Cardiac muscle cell (in vitro differentiated cells and primary cell): Measurements from ENCODE around the gene USP21. TPM values are rescaled to one million over a fixed set of nuclear protein-coding genes. Genes with fewer than 3 reads are reported as not detected.

Source experiments
- DNase-seq, 2 donors: peaks; one replicate each; pipeline versions ENCODE4 v3.0.0 to v3.0.0-alpha.2; 2010 to 2017; ENCODE audit warnings: low read depth in 1 of 2, low spot score in 1 of 2
- H3K27ac ChIP-seq: fragments of 200-600 bp; sonication (generic); 2 replicates; pipeline ENCODE4 v1.5.1; 2016
- H3K27me3 ChIP-seq: fragments of 200-600 bp; sonication (generic); 2 replicates; pipeline ENCODE4 v1.6.0; 2016; ENCODE audit warnings: control low read depth
- H3K36me3 ChIP-seq: fragments of 200-600 bp; sonication (generic); 2 replicates; pipeline ENCODE4 v1.5.1; 2016; ENCODE audit warnings: control low read depth
- H3K4me1 ChIP-seq: fragments of 200-600 bp; sonication (generic); 2 replicates; pipeline ENCODE4 v1.8.1; 2017; ENCODE audit warnings: low read depth, mild to moderate bottlenecking, mixed run types
- H3K4me3 ChIP-seq: fragments of 200-600 bp; sonication (generic); 2 replicates; pipeline ENCODE4 v1.5.1; 2016; ENCODE audit warnings: mild to moderate bottlenecking
- H3K9me3 ChIP-seq: fragments of 200-600 bp; sonication (generic); 2 replicates; pipeline ENCODE4 v1.5.1; 2017; ENCODE audit warnings: low read depth, mild to moderate bottlenecking, control low read depth
- polyA plus RNA-seq: library from polyadenylated mRNA; unstranded; fragments of >200 nt; fragmentation: Nextera tagmentation; extraction: Ambion mirVana; gene quantifications from 2 replicates; pipeline ENCODE4 v1.2.1, GENCODE V29; 2016
- total RNA-seq: library from RNA; depleted of rRNA; stranded (reverse); fragments of >200 nt; gene quantifications from 2 replicates; pipeline ENCODE4 v1.2.3, GENCODE V29; 2016
- TF ChIP-seq, protein P1 (sequence below): IDR thresholded peaks from 2 replicates; pipeline ENCODE4 v1.5.1; 2012; ENCODE audit warnings: low read depth, mild to moderate bottlenecking, low read length

The USP21 gene
- total and polyA plus RNA-seq, 2 experiments from 2014 or later, result 19.6 to 48.8 TPM

GRCh38 chr1:161185282-161185682, 26.0 kb downstream of the USP21 start:
- no peaks in the 10 kb centered on the region for H3K4me1 ChIP-seq
- no peak overlapping the region for H3K4me3 ChIP-seq
- no peaks in the 10 kb centered on the region for H3K36me3 ChIP-seq
- H3K27me3 ChIP-seq, result no peaks in the 10 kb centered on the region
- TF ChIP-seq, protein P1, sequence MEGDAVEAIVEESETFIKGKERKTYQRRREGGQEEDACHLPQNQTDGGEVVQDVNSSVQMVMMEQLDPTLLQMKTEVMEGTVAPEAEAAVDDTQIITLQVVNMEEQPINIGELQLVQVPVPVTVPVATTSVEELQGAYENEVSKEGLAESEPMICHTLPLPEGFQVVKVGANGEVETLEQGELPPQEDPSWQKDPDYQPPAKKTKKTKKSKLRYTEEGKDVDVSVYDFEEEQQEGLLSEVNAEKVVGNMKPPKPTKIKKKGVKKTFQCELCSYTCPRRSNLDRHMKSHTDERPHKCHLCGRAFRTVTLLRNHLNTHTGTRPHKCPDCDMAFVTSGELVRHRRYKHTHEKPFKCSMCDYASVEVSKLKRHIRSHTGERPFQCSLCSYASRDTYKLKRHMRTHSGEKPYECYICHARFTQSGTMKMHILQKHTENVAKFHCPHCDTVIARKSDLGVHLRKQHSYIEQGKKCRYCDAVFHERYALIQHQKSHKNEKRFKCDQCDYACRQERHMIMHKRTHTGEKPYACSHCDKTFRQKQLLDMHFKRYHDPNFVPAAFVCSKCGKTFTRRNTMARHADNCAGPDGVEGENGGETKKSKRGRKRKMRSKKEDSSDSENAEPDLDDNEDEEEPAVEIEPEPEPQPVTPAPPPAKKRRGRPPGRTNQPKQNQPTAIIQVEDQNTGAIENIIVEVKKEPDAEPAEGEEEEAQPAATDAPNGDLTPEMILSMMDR, result no peak
- H3K9me3 ChIP-seq, result no peaks in the 10 kb centered on the region
- H3K27ac ChIP-seq, result no peak overlapping the region
- DNase-seq, result peak in 1 of 2 donors; percentile 83

GRCh38 chr1:161185732-161186311, 26.5 kb downstream of the USP21 start:
- H3K27ac ChIP-seq, result no peak overlapping the region

DNA sequence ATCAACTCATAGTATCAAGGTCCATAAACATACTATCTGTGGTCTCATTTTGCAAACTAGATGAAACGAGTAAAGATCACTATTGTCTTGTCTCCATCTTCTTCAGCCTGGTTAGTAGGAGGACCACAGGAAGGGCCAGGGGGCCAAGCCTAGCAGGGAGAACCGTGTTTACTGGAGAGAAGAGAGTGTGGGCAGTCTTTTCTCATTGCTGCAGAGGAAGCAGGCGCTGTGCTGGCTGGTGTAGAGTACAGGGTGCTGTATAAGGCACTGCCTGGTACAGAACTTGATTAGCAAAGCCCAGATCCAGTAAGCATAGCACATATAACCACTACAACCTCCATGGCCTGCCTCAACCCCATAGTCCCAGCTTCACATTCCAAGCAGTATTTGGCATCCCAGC, 28.0 kb downstream of the USP21 start:
- DNase-seq, result no peak
- H3K27ac ChIP-seq, result no peak overlapping the region
- H3K4me1 ChIP-seq, result no peaks in the 10 kb centered on the region
- no peaks in the 10 kb centered on the region for H3K9me3 ChIP-seq
- no peak overlapping the region for H3K4me3 ChIP-seq
- no peaks in the 10 kb centered on the region for H3K36me3 ChIP-seq
- no peaks in the 10 kb centered on the region for H3K27me3 ChIP-seq
- TF ChIP-seq, protein P1, result no peak

More at GRCh38 chr1:161185732-161186311, 26.5 kb downstream of the USP21 start:
- Histone ChIP-seq H3K4me1 (no peaks in the 10 kb centered on the region), H3K4me3 (no peak overlapping the region), H3K9me3 (no peaks in the 10 kb centered on the region), H3K27me3 (no peaks in the 10 kb centered on the region), H3K36me3 (no peaks in the 10 kb centered on the region)
- no peak for DNase-seq
- TF ChIP-seq, protein P1, result no peak

DNA sequence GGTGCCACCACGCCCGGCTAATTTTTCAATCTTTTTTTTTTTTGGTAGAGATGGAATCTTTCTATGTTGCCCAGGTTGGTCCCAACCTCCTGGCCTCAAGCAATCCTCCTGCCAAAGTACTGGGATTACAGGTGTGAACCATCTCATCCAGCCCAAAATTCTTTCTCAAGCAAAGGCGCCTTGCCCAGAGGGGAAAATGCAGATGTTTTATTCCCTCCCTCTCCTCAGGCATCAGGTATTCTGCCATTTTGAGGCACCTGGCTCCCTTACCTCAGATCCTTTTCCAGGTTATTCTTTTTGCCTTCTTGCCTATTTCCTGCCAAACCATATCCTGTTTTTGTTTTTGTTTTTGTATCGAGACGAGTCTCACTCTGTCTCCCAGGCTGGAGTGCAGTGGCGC, 29.1 kb downstream of the USP21 start:
- no peak for DNase-seq
- Histone ChIP-seq H3K27me3 (no peaks in the 10 kb centered on the region), H3K4me1 (no peaks in the 10 kb centered on the region), H3K27ac (no peak overlapping the region), H3K9me3 (no peaks in the 10 kb centered on the region), H3K36me3 (no peaks in the 10 kb centered on the region), H3K4me3 (no peak overlapping the region)
- TF ChIP-seq, protein P1, result no peak

DNA sequence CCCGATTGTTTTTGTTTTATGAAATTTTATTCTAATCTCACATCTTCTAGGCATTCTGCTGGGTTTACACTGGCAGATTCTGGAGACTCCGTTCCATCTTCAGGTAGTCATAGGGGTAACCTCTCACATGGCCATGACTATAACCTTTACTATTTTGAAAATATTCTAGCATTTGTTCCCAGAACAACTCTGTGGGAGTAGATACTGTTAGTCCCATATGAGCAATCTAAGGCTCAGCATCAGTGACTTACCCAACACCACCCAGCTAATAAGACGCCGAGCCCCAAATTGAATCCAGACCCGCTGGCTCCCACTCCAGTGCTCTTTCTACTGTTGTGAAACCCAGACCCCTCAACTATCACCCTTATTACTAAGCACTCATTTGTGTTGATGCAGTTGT, 29.7 kb downstream of the USP21 start:
- DNase-seq, result no peak
- no peak overlapping the region for H3K4me3 ChIP-seq
- H3K9me3 ChIP-seq, result no peaks in the 10 kb centered on the region
- no peaks in the 10 kb centered on the region for H3K36me3 ChIP-seq
- H3K4me1 ChIP-seq, result no peaks in the 10 kb centered on the region
- TF ChIP-seq, protein P1, result no peak
- H3K27me3 ChIP-seq, result no peaks in the 10 kb centered on the region
- H3K27ac ChIP-seq, result no peak overlapping the region
